NCI-H2196 (cell line): Measurements from ENCODE around the gene CCDC137.

Experiments
- DNase-seq: peaks from one replicate; lab custom pipeline; 2025; ENCODE audit not compliant: unreplicated experiment; lab: John Stamatoyannopoulos, UW

The CCDC137 gene

DNA sequence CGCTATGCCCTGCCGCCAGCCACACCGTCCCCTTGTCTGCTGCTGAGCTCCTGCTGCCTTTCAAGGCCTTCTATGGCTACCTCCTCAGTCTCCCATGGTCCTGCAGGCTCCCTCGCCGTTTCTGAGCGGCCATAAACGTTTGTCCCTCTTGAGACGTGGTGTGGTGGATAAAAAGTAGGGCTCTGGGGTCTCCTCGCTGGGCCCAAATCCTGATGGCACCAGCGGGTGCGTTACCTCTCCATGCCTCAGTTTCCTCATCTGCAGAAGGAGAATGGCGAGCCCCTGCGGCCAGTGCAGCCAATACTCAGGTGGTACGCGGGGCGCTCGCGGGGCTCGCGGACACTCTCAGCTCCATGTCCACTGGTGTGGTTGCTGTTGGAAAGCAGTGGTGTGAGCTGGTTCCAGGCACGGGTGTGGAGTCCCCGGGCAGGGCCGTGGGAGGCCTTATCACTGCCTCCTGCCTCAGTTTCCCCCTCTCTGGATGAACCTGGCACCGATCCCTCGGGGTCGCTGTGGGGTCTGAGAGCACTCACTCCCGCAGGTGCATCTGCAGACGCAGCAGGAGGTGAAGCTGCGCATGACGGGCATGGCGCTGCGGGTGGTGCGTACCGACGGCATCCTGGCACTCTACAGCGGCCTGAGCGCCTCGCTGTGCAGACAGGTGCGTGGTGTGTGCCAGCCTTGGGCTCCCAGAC, 48.0 kb downstream of the CCDC137 start:
- no peak for DNase-seq

DNA sequence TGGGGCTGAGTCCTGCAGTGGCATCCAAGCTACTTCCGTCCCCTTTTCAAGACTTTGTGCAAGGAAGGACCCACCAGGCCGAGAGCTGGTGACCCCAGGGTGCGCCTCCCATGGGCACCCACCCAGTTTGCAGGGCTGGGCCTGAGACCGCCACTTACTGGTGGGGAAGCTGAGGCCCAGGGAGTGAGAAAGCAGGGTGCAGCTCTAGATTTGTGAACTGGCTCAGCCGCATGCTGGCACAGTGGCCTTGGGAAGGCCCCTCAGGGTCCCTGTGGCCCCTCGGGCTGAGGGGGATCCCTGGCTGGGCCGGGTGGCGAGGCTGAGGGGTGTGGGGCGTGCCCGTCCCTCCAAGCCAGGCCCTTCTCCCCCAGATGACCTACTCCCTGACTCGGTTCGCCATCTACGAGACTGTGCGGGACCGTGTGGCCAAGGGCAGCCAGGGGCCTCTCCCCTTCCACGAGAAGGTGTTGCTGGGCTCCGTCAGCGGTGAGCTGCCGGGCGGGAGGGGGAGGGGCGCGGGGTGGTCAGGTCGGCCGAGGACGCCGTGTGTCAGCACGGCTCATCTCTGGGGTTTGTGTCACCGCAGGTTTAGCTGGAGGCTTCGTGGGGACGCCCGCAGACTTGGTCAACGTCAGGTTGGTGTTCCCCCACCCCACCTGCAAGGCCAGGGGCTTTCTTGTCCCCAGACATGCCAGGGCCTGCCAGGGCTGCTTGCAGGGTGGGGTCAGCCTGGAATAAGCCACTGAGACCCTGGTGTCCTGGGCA, 48.8 kb downstream of the CCDC137 start:
- no peak for DNase-seq

DNA sequence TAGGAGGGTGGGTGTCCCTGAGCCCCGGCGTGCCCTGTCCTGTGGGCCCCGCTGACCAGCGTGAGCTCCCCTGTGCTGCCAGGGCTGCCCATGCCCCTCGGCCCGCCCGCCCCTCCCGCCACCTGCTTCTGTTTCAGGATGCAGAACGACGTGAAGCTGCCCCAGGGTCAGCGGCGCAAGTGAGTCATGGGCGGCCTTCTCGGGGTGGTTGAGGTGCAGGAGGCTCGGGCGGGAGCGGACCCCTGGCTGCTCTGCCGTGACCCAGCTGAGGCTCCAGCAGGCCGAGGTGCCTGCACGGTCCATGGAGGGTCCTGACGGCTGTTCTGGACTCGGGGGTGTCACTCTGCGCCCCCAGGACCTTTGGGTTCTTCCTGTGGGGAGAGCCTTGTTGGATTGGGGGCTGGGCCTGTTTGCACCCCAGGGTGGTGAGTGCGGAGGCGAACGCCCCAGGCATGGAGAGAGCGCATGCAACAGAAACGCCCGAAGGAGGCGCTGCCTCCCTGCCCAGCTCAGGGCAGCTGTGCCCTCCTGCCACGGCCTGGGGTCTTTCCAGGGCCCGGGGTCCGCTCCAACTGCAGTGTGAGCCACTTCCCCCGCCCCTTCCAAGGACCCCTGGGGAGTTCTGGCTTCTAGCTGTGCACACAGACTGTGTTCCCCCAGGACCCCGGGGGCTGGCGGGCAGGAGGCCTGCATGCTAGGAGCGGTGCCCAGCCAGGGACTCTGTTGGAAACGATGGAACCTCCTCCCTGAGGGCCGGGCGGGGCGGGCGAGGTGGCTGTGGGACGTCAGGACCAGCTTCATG, 49.5 kb downstream of the CCDC137 start:
- DNase-seq, result no peak

DNA sequence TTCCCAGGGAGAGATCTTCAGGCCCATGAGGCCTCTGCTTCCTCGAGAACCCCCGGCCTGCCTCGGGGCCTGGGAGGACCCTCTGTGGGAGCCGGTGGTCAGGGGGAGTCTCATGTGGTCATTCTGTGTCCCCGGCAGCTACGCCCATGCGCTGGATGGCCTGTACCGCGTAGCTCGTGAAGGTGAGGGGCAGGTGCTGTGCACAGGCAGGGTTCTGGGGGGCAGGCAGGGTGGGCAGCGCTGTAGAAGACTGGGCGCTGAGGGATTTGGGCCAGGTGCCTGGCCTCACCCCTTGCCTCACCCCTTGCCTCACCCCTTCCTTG, 50.1 kb downstream of the CCDC137 start:
- no peak for DNase-seq

- no peak for DNase-seq
Observed at GRCh38 chr17:81717049-81717765, 50.7 kb downstream of the CCDC137 start.

DNA sequence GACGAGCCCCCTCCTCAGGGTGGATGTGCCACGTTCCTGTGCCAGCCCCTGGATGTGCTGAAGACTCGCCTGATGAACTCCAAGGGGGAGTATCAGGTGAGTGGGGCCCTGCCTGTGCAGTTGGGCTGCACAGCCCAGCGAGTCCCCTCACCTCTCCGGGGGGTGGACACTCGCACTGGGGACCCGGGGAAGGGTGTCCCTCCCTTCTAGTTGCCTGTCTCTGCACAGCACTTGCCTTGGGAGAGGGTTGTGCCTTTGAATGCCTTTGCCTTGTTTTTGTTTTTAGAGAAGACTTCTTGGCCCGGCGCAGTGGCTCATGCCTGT, 51.2 kb downstream of the CCDC137 start:
- DNase-seq, result no peak

DNA sequence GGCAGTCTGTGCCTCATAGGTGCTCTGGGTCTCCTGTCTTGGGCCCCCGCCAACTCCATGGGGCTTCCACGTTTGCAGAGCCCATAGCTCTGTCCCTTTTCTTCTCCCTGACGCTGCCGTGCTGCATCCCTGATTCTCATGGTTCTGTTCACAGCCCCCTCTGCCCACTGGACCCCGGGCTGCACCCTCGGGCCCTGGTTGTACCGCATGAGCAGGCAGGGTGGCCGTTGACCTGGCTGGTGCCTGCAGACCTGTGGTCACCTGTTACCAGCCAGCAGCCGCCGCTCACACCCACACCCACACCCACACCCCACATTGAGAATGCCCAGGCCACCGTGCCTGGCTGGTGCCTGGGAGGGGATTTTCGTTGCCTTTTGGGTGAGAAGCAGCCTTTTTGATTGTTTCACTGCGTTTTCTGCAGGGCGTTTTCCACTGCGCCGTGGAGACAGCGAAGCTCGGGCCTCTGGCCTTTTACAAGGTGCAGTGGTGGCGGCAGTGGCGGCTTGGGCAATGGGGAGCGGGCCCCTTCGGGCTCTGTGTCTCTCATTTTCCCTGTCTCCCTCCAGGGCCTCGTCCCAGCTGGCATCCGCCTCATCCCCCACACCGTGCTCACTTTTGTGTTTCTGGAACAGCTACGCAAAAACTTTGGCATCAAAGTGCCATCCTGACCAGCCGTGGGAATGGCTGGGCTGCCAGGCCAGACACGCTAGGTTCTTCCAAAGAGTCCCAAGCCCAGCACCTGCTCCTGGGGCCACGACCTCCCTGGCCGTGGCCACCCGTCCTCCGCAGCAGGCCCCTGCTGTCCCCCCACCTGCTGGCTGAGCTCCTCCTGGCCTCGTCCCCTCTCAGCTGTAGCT, 53.1 kb downstream of the CCDC137 start:
- DNase-seq, result no peak

- DNase-seq, result no peak
Observed at GRCh38 chr17:81720267-81721071, 53.9 kb downstream of the CCDC137 start.

GRCh38 chr17:81722184-81723120, 55.9 kb downstream of the CCDC137 start:
- peak; percentile 89 for DNase-seq
